Activated CD4-positive, alpha-beta T cell treated with anti-CD3 and anti-CD28 coated beads for 1 hour (primary cell): ENCODE results near the gene THUMPD1.
"Not testable (repeated sequence)": the region's sequence is repeated elsewhere in the genome, so short reads cannot be mapped to it uniquely, and the experiment has no call there.

Source experiments
- DNase-seq: peaks from one replicate; pipeline ENCODE4 v3.0.0-alpha.2; 2020

Gene THUMPD1, protein sequence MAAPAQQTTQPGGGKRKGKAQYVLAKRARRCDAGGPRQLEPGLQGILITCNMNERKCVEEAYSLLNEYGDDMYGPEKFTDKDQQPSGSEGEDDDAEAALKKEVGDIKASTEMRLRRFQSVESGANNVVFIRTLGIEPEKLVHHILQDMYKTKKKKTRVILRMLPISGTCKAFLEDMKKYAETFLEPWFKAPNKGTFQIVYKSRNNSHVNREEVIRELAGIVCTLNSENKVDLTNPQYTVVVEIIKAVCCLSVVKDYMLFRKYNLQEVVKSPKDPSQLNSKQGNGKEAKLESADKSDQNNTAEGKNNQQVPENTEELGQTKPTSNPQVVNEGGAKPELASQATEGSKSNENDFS

DNA sequence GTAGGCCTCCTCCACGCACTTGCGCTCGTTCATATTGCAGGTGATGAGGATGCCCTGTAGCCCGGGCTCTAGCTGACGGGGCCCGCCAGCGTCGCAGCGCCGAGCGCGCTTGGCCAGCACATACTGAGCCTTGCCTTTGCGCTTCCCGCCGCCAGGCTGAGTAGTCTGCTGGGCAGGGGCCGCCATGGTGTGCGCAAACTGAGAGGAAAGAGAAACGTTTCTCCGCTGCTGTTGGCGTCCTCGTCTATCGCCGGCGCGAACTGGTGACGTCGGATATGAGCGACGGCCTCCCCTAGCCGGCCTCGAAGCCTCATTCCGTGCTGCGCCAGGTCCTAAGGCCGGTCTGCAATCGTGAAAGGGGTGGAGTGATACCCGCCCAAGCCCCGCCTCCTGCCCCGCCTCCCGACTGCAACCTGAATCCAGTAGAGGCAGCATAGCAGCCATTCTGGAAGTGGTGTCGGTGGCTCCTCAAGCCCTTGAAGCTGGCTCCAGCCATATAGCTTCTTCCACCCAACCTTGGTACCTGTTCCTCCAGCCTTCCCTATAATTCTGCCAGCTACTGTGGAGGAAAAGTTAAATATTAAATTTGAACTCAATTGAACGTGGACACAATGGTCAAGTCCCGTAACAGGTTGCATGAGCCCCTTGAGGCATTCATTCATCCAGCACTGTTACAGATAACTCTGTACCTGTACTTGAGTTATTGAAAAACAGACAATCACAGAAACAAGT is at the start of gene THUMPD1:
Gene THUMPD1 (minus strand): TSS at position 265 of the 732 bp plus-strand sequence. CDS start 79 bp downstream, at position 186.
- DNase-seq = peak; percentile 95

DNA sequence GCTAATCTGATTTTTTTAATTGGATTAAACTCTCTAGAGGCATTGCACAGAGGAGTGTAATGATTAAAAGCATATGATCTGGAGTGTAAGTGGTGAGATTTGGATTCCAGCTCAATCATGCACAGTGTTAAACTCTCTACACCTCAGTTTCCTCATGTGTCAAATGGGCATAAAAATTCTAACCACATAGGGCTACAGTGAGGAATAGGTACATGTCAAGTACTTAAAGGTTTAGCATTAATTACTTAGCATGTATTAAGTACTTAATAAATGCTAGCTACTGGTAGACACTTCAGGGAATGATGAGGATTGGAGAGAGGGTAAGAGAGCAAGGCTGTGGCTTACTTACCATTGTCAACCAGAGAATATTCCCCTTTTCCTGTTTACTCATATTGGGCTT is 47.5 kb upstream of the THUMPD1 start:
- no peak for DNase-seq

DNA sequence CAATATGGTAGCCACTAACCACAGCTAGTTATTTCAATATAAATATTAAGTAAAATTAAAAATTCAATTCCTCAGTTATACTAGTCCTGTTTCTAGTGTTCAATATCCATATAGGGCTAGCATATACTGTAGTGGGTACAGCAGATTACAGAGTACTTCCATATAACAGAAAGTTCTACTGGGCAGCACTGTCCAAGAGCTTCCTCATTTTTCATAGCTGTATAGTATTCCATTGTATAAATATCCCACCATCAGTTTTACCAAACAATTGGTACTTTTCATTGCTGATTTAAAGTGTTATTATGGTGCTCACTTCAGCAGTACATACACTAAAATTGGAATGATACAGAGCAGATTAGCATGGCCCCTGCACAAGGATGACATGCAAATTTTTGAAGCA is 42.6 kb upstream of the THUMPD1 start:
- no peak for DNase-seq

DNA sequence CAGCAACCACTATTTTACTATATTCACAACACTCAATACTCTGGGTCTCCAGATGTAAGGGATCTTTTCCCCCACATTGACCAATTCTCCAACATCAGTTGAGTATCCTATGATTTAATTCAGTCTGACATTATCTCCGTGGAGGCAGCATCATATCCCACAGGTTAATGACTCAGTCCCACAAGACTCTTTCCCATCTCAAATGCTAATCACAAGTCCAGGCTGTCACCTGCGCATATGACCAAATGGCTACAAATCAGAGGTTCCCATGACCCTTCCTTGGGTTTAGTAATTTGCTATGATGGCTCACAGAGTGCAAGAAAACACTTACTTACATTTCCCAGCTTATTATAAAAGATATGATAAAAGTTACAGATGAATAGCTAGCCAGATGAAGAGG is 40.9 kb upstream of the THUMPD1 start:
- no peak for DNase-seq

DNA sequence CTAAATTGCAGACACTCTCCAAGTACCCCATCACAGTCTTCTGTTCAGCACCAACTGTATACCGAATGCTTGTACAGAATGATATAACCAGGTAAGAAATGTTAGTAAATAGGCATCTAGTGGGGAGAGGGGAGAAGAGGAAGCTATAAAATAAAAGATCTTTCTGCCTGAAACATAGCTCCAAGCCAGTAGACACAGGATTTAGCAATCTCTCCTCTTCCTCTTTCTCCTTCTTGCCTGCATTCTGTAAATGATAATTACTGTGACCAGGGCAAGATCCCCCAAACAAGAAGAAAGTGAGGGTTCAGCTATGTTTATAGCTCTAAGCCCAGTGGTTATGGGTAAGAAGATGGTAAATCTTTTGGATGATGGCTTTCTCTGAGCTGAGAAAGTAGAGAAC is 40.1 kb upstream of the THUMPD1 start:
- DNase-seq = no peak

DNA sequence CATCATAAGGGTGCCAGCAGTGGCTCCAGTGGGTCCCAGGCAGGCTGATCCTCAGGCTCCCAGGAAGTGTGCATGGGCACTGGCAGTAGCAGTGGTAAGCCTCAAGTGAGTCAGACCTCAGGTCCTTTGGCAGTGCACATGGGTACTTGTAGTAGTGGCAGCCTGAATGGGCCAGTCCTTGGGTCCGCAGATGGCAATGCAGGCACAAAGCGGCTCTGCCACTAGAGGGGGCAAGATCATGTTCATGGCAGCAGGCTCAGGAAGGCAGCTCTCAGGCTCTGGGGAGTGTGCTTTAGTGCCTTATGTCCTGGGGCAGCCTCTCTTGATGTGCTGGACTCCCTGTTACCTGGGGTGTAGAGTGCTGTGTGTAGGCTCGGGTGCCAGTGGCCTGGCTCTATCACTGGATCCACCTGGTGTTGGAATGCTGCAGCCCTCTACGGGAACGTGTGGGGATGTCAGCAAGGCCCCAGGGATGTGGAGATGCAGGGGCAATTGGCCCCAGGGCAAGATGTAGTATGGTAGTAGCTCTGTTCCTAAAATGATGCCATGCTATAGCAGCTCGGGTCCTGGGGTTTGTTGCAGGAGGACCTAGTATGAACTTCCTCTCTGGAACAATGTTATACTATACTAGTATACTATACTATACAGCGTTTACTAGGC is 33.2 kb upstream of the THUMPD1 start:
- DNase-seq = peak; percentile 25

DNA sequence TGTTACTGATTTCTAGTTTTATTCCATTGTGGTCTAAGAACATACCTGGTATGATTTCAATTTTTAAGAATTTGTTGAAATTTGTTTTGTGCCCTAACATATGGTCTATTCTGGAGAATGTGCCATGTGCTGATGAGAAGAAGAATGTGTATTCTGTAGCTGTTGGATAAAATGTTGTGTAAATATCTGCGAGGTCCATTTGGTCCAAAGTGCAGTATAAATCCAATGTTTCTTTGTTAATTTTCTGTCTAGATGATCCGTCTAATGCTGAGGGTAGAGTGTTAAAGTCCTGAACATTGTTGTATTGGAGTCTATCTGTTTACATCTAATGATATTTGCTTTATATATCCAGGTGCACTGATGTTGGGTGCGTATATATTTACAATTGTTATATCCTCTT is 32.1 kb upstream of the THUMPD1 start:
- DNase-seq = no peak

DNA sequence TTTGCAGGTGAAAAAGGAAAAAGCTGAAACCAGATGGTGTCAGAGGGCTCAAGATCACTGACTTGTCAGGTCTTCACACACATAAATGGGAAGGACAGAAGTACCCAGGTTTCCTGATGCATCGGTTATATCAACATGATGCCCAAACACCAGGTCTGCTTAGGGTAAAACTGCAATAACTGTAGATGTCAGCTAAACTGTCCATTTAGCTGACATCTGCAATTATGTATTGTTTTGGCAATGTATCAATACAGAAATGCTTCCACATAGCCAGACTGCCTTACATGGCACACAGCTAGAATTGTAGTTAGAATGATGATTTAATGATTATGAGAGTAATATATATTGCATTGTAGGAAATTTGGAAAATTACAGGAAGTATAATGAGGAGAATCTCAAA is 27.2 kb upstream of the THUMPD1 start:
- no peak for DNase-seq

DNA sequence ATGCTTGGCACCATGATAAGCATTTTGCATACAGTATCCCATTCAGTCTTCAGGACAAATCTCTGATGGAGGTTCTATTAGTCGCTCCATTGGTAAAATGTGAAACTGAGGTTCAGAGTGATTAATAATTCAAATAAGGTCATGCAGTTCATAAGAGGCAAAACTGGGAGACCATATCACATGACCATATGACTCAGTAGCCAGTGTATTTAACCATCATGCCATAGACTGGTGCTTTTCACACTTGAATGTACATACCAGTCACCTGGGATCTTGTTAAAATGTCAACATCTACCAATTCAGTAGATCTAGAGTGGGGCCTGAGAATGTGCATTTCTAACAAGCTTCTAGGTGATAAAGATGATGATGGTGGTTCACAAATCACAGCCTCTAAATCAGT is 26.5 kb upstream of the THUMPD1 start:
- no peak for DNase-seq

DNA sequence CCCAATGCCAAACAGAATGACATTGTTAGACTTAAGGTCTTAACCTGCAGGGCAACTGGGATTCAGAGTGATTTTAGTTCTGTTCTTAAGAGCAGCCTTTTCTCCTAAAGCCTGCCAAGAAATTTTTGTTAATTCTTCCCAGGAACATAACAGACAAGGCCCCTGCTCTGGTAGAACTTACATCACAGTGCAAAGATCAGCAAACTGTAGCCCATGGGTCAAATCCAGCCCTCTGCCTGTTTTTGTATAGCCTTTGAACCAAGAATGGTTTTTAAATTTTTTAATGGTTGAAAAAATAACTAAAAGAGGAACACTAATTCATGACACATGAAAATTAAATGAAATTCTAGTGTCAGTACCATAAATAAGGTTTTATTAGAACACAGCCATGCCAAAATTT is 26.0 kb upstream of the THUMPD1 start:
- no peak for DNase-seq

DNA sequence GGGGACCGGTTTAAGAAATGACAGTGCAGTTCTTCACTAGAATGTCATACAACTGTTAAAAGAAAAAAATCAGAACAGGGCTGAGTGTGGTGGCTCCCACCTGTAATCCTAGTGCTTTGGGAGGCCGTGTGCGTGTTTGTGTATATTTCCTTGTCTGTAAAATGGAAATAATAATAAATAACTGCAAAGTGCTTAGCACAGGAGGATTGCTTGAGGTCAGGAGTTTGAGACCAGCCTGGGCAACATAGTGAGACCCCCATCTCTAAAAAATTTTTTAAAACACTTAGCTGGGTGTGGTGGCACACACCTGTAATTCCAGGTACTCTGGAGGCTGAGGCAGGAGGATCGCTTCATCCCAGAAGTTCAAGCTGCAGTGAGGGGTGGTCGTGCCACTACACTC is 24.7 kb upstream of the THUMPD1 start:
- no peak for DNase-seq

DNA sequence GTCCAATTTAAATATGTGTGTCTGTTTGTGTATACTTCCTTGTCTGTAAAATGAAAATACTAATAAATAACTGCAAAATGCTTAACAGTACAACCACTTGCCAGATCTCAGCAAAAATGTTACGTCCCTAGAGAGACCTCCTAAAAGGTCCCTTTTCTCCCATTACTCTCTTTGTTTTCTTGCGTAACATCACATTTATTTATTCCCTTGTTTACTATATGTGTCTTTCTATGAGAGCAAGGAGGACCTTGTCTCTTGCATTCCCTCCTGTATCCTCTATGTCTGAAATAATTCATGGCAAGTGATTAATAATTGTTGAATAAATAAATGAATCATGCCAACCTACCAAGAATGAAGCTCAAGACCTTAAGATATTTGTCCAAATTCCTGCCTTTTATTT is 24.1 kb upstream of the THUMPD1 start:
- no peak for DNase-seq

DNA sequence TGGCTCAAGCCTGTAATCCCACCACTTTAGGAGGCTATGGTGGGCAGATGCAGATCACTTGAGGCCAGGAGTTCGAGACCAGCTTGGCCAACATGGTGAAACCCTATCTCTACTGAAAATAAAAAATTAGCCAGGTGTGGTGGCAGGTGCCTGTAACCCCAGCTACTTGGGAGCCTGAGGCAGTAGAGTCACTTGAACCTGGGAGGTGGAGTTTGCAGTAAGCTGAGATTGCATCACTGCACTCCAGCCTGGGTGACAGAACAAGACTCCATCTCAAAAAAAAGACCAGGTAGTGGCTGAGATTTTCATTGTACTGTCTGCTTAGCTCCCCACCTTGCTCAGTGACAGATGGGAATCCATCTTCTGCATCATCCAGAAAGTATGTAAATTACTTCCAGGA is 22.8 kb upstream of the THUMPD1 start:
- not testable (repeated sequence) for DNase-seq

DNA sequence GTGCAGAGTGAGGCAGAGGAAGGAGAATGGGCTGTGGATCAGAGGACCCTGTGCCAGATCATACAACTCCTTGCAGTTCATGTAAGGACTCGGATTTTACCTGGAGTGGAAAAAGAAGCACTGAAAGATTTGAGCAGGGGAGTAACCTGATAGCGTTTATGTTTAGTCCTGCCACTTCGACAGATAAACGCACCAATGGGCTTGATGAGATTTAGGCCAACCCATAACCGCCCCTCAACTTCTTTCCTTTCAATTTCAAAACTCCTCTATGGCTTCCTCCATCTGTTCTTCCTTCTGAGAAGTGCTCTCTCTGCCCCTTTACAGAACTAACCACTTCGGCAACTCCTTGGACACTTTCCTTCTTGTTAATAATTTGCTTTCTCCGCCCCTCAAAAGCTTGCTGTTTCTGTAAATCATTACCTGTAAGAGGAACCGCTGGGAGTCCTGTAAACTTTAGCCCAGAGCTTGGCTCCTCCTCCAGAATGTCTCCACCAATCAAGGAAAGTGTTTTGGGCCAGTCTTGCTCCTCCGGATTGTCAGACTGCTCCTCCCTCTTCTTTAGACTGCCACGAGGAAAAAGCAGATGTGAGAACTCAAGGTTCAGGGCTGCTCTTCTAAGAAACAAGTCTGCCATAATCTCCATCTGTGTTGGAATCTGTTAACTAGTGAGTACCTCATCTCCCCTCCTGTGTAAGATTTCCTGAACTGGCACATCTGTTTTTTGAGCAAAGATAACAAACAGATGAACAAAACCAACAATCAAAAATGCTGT is 22.0 kb upstream of the THUMPD1 start, which contains the start of gene ACSM3:
Gene ACSM3 (plus strand): TSS at position 554 of the 772 bp plus-strand sequence. CDS start 6,021 bp downstream, outside the sequence.
- DNase-seq = peak; percentile 40

DNA sequence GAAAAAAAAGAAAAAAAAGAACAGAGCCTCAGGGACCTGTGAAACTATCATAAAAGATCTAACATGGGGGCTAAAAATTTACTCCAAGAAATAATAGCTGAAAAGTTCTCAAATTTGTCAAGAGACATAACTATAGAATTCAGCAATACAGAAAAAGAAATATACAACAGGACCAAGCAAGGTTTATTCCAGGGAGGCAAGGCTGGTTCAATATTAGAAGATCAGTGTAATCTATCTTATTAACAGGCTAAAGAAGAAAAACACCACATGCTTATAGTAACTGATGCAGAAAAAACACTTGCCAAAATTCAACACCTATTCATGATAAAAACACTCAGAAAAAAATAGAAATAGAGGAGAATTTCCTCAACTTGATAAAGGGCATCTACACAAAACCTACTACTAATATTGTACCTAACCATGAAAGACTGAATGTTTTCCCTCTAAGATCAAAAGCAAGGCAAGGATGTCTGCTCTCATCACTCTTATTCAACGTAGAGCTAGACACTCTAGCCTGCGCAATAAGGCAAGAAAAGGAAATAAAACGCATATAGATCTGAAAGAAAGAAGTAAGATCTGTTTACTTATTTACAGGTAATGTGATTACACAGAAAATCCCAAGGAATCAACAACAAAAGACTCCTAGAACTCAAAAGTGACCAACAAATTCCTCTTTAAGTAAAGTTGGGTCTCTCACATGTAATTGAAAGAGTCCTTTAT is 20.9 kb upstream of the THUMPD1 start:
- DNase-seq = no peak

DNA sequence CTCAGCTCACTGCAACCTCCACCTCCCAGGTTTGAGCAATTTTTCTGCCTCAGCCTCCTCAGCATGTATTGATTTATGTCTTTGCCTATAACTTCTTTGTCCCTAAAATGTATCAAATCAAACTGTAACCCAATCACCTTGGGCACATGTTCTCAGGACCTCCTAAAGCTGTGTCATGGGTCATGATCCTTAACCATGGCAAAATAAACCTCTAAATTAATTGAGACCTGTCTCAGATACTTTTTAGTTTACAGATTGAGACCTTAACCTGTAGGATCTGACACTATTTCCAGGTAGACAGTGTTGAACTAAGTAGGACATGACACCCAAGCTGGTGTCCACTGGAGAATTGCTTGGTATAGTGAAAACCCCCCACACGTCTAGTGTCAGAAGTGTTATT is 19.6 kb upstream of the THUMPD1 start:
- no peak for DNase-seq

DNA sequence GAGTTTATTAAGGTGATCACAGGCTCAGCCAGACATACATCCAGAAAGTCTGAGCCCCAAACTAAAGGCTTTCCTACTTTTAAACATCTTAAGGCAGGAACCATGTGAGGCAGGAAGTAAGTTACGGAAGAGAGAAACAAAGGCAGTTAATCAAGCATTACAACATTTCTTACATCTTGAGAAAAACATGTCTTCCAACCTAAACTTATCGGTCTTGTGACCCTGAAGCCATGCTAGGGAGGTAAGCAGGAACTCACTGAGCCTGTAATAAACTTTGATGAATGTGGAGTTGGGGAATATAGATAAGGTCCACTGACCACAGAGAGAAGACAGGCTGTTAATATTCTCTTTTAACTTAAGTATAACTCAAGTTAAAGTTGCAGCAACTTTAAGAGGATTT is 18.7 kb upstream of the THUMPD1 start:
- DNase-seq = no peak

DNA sequence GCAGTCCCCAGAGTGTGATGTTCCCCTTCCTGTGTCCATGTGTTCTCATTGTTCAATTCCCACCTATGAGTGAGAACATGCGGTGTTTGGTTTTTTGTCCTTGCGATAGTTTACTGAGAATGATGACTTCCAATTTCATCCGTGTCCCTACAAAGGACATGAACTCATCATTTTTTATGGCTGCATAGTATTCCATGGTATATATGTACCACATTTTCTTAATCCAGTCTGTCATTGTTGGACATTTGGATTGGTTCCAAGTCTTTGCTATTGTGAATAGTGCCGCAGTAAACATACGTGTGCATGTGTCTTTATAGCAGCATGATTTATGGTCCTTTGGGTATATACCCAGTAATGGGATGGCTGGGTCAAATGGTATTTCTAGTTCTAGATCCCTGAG is 14.2 kb upstream of the THUMPD1 start:
- DNase-seq = not testable (repeated sequence)

DNA sequence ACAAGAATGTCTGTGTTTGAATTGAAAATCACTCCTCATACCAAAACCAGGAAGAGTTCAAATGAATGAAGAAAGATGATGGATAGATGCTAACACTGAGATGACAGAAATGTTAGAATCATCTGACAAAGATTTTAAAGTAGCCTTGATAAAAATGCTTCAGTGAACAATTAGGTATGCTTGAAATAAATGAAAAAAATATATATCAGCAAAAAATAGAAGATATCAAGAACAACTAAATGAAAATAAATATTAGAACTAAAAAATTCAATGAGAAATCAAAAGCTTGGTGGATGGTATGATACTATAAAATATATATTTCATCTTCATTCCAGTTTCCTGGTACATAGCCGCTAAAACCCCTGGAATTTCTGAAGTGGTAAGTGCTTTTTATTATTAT is 13.6 kb upstream of the THUMPD1 start:
- DNase-seq = no peak

DNA sequence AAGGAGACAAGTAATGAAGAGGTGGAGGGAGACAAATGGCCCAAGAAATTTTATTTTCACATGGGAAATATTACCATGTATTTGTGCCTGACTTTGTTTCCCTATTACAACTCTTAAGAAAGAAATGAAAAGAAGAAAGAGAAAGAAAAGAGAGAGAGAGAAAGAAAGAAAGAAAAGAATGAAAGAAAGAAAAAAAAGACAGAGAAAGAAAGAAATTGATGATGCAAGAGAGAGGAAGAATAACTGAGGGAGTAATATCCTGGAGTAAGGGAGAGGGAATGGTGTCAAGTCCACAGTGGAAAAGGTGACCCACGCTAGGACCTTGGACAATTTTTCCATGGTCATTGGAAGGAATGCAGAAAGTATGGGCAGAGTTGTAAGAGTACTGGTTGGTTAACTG is 12.1 kb upstream of the THUMPD1 start:
- no peak for DNase-seq

DNA sequence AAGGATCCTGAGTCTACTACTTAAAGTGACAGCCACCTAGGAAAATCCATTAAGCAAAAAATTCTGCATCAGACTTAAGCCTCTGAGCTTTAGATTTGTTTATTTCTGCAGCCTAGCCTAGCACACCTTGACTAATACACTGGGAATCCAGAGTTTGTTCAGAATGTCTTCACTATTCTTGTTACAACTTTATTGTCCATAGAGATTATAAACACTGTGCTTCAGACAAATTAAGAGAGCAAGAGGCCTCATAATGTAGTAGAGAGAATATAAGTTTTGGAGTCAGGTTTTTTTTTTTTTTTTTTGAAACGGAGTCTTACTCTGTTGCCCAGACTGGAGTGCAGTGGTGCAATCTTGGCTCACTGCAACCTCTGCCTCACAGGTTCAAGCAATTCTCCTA is 8.9 kb upstream of the THUMPD1 start:
- DNase-seq = no peak

DNA sequence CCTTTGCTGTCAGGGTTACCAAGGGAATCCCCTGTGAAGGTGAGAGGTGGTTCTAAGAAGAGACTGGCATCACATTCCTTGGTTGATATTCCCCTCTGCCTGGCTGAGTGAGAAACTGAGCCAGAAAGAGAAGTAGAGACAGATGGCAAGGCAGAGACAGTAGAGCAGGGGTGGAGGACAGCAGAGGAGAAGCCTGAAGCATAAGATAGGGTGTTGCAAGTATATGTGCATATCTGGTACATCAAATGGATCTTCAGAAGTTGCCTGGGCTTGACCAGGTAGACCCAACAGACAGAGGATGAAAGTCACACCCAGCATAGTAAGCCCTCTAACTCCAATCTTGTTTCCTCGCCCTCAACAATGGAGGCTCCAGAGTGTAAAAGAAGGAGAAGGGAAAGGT is 7.9 kb upstream of the THUMPD1 start:
- no peak for DNase-seq
